Gastroesophageal sphincter (tissue), 3 donors: ENCODE results near the gene AGBL1.

Experiments
- CTCF ChIP-seq, 4 experiments: fragments of 200-600 bp in 2 of 4; fragments of 450-650 bp in 2 of 4; sonication (generic) in 1 of 4; IDR thresholded peaks; one replicate each; pipeline ENCODE4 v1.5.1; 2017 to 2019; ENCODE audit warnings: antibody characterized with exemption in 4 of 4, mild to moderate bottlenecking in 2 of 4, moderate library complexity in 2 of 4
- POLR2A ChIP-seq, 2 donors: fragments of 450-650 bp; IDR thresholded peaks; one replicate each; pipeline ENCODE4 v1.6.1; 2017; ENCODE audit warnings: antibody characterized with exemption in 2 of 2, mild to moderate bottlenecking in 2 of 2, moderate library complexity in 1 of 2

DNA sequence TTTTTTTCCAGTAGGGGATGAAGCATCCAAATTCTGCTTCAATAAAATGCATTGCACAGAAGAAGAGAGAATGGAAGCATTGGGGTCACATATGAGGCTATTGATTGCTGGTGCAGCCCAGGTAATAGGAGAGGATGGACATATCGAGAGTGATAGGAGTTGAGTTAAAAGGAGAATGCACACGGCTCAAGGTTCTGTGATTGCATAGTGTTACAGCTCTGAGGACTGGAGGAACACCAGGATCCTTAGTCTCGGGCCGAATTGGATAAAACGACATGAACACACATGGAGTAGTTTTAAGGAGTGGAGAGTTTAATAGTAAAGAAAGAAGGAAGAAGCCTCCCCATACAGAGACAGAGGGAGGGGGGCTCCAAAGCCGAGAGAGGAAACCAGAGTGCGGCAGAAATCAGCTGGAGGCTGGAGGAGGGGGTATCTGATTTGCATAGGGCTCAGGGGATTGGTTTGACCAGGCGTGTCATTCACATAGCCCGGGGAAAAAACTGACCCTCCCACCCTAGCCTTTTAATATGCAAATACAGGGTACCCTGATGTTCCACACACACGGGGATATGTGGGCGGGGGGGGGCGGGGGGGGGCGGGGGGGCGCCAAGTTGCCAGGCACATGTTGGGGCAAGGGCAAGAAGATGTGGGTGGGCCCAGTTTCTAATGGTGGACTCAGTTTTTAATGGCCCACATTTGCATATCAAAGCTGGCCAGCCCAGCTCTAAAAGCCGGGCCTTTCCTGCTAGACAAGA lies 156.9 kb downstream of the AGBL1 start:
- TF ChIP-seq CTCF (IDR thresholded peaks at IDR 0.05), result no peak
- TF ChIP-seq POLR2A (IDR thresholded peaks at IDR 0.05), result no peak
